HS-27A (cell line): ENCODE data around the gene MPP1.

Experiments used
- DNase-seq: peaks from one replicate; pipeline ENCODE4 v3.0.0-alpha.2; 2012; ENCODE audit warnings: low read depth, missing footprints

MPP1 gene

GRCh38 chrX:154812341-154813101 is 7.2 kb upstream of the MPP1 start:
- no peak for DNase-seq

DNA sequence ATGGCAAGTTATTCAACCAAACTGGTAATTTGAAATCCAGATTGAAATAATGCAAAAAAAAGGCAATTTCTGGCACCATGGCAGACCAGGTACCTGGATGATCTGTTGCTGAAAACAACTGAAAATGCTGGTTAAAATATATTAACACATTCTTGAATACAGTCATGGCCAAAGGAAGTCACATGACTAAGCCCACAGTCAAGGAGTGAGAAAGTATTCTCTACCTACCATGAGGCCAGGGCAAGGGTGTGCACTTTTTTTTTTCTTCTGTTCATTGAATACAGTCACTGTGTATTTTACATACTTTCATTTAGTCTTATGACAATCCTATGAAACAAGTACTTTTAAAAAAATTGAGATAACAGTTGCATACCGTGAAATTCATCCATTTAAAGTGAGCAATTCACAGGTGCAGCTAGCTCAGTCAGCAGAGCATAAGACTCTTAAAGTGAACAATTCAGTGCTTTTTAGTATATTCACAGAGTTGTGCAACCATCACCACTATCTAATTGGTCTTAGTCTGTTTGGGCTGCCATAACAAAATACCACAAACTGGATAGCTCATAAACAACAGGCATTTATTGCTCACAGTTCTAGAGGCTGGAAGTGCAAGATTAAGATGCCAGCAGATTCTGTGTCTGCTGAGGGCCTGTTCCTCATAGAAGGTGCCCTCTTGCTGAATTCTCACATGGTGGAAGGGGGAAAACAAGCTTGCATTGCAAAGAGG is 4.8 kb upstream of the MPP1 start:
- no peak for DNase-seq

GRCh38 chrX:154806837-154807501 is 1.7 kb upstream of the MPP1 start:
- DNase-seq, result no peak

GRCh38 chrX:154805696-154806091 is 409 bp upstream of the MPP1 start:
- no peak for DNase-seq

DNA sequence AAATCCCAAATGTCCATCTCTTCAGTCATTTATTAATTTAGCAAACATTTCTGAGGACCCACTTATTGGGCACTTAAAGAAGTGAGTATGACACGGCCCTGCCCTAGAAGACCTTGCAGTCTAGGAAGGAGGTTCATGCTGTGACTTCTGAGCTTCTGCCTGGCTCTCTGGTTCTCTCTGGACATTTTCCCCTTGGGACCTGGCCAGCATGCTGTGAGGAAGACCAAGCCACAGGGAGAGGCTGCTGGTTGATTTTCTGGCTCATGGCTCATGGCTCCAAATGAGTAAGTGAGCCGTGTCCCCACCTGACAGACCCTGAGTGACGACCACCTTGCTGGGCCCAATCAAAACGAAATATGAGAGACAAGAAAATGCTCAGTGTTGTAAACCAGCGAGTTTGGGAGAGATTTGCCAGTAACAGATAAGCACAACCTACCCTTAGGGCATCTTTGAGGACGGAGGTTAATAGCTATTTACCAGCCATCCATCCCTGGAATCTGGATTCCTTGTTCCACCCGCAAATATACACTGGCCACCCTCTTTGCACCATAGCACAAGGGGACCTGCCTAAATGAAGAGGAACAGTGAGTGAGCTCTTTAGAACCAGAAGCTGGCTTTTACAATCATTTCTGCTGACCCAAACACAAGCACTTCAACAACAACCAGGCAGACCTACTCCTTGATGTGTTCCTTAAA is 876 bp downstream of the MPP1 start:
- DNase-seq, result no peak

DNA sequence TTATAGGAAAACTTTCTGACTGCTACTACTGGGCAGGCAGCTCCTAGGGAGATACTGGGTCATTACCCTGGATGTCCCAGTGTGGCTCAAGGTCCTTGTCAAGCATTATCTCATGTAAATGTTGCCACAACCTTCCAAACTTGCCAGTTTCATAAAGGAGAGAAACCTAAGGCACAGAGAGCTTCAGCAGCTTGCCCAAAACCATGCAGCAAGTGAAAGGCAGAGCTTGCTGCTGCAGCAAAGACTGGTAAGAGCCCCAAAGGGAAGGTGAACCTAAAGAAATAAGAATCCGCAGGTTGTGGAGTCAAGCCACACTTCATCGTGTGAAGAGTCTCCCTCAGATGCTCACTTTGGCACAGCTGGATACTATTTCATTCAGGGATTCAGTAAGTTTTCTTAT is 2.3 kb downstream of the MPP1 start:
- no peak for DNase-seq

GRCh38 chrX:154800478-154801210 is 4.6 kb downstream of the MPP1 start:
- no peak for DNase-seq

- DNase-seq, result no peak
Measured at GRCh38 chrX:154799556-154800348, 5.5 kb downstream of the MPP1 start.

DNA sequence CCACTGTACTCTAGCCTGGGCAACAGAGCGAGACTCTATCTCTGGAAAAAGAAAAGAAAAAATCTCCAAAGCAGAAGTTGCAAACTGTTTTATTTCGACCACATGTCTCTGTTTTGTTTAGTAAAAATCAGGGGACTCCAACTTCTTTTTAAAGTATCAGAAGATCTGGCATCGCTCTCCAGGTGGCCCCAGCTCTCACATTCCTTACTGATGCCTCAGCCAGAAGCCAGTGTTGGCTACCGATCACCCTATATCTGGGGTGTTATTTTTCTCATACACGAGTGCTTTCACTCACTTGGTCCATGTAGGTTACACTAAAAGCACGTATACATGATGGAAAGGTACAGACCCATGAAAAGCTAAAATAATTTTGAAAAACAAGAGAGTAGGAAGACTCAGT is 8.3 kb downstream of the MPP1 start:
- DNase-seq, result no peak

DNA sequence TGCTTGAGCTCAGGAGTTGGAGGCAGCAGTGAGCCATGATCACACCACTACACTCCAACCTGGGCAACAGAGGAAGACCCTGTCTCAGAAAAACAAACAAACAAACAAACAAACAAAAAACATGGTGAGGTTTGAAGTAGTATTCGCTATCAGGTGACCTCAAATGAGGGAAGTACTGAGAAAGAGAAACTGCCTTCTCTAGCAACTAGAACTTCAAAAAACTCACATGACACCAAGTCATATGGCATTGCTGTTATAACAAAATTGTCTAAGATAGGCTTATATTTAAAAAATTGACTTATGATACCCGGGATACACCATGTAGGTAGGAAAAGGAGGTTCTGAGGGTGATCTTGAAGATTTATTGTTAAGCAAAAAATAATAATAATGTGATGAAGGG is 10.3 kb downstream of the MPP1 start:
- DNase-seq, result no peak

DNA sequence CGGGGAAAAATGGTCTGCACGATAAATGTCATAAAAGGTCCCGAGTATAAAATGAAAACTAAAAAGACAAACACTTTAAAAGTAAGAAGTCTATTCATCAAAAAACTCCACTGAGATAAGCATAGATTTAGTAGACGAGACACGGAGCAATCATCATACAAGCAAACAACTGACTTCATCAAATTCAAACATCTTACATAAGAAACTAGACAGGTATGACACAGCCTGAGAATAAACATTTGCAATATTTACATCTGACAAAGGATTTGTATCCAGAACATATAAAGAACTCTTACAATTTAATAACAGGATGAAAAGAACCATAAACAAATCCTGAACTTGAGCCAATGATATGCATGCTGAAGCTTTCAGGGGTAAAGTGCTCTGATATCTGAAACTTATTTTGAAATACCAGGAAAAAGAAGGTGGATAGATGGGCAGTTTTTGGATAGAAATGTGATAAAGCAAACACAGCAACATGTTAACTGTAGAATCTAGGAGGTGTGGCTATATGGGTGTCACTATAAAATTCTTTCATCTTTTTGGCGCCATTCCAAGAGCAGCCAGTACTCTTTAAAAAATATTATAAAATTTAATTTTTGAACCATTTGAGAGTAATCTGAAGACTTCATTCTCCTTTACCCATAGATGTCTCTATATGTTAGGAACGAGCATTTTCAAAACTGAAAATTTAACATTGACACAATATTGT is 12.0 kb downstream of the MPP1 start:
- DNase-seq, result no peak

GRCh38 chrX:154791939-154792338 is 13.3 kb downstream of the MPP1 start:
- no peak for DNase-seq

- DNase-seq, result no peak
Measured at GRCh38 chrX:154791467-154791866, 13.8 kb downstream of the MPP1 start.

- DNase-seq, result no peak
Measured at GRCh38 chrX:154785716-154786115, 19.6 kb downstream of the MPP1 start.

GRCh38 chrX:154784149-154784995 is 20.9 kb downstream of the MPP1 start:
- DNase-seq, result no peak

GRCh38 chrX:154780968-154781367 is 24.3 kb downstream of the MPP1 start:
- DNase-seq, result no peak

DNA sequence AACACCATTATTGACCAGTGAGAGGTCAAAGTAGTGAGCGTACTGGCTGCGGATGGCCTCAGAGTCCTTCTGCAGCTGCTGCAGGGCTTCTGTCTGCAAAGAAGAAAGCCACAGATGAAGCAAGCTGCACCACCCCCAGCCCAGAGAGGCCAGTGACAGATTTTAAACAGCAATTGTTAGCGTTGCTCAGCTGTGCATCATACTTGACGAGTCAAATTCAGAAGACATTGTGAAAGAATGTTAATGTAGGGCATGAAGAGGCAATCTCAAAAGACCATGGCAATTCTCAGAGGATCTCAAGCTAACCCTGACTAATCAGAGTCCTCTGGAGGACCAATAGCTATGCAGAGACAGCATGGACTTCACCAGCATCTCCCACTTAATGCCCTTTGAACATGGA is 26.0 kb downstream of the MPP1 start:
- DNase-seq, result no peak

DNA sequence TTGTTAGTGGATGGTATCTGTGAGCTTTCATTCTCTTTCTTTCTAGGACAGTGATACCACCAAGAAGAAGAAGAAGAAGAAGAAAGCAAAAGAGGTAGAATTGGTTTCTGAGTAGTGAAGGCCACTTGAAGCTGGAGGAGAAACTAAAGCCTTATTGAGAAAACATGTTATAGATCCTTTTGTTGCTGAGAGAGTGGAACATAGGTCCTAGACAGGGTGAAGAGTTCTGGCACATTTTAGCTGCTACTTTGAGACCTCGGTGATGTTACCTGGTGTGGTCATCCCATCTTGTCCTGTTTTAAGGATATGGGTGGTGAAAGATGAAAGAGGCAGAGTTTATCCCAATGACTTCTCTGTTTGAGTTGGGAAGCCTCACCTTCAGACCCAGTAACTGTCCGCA is 28.5 kb downstream of the MPP1 start:
- no peak for DNase-seq
